PC-3 (cell line): ENCODE measurements around the gene ARHGEF18. TPM values are rescaled to one million over a fixed set of nuclear protein-coding genes. Genes with fewer than 3 reads are reported as not detected.

Experiments used
- ATAC-seq: fragments of 200-7000 bp; cut with Tn5 transposase; 2 replicates; pipeline ENCODE4 v1.9.1; 2020; ENCODE audit warnings: mild to moderate bottlenecking, moderate library complexity
- BruUV-seq: library from RNA; stranded (reverse); fragments of 400-500 nt; replicated peaks from 2 replicates; lab custom pipeline; 2021; lab: Mats Ljungman, UMichigan
- CTCF ChIA-PET: fragments of 300-600 bp; sonication (Branson Sonifier 250); formaldehyde crosslinking; loops from one replicate; lab custom pipeline; 2022; ENCODE audit warnings: antibody characterized with exemption; lab: Charles Lee
- POLR2A ChIA-PET: fragments of 300-600 bp; sonication (Branson Sonifier 250); formaldehyde crosslinking; loops from one replicate; lab custom pipeline; 2022; ENCODE audit warnings: antibody characterized with exemption; ENCODE audit not compliant: unreplicated experiment; lab: Charles Lee
- DNase-seq: peaks from one replicate; pipeline ENCODE4 v3.0.0-alpha.2; 2015
- H2AFZ ChIP-seq: fragments of 300-600 bp; sonication (generic); 2 replicates; pipeline ENCODE4 v1.6.0; 2016; ENCODE audit warnings: antibody characterized with exemption, low read length
- H3F3A ChIP-seq: fragments of 300-600 bp; sonication (generic); one replicate; pipeline ENCODE4 v1.6.0; 2017; ENCODE audit warnings: antibody characterized with exemption, low read length, control low read depth, mild to moderate bottlenecking; ENCODE audit not compliant: unreplicated experiment
- H3K27ac ChIP-seq: fragments of 300-600 bp; sonication (generic); 2 replicates; pipeline ENCODE4 v1.5.1; 2016; ENCODE audit warnings: mild to moderate bottlenecking, low read length
- H3K27me3 ChIP-seq: fragments of 300-600 bp; sonication (generic); 2 replicates; pipeline ENCODE4 v1.6.1; 2016; ENCODE audit warnings: low read length, mixed read lengths
- H3K36me3 ChIP-seq: fragments of 300-600 bp; sonication (generic); 2 replicates; pipeline ENCODE4 v1.6.1; 2016; ENCODE audit warnings: low read depth, mixed run types, low read length, mixed read lengths
- H3K4me1 ChIP-seq: fragments of 300-600 bp; sonication (generic); 2 replicates; pipeline ENCODE4 v1.5.1; 2016; ENCODE audit warnings: low read length; ENCODE audit not compliant: insufficient read depth
- H3K4me2 ChIP-seq: fragments of 300-600 bp; sonication (generic); 2 replicates; pipeline ENCODE4 v1.6.0; 2016; ENCODE audit warnings: low read length
- H3K4me3 ChIP-seq: fragments of 300-600 bp; sonication (generic); 2 replicates; pipeline ENCODE4 v1.5.1; 2016; ENCODE audit warnings: mild to moderate bottlenecking, low read length, mixed read lengths
- H3K79me2 ChIP-seq: fragments of 300-600 bp; sonication (generic); 2 replicates; pipeline ENCODE4 v1.6.1; 2017; ENCODE audit warnings: low read length, mixed read lengths
- H3K9ac ChIP-seq: fragments of 300-600 bp; sonication (generic); 2 replicates; pipeline ENCODE4 v1.6.0; 2016; ENCODE audit warnings: mild to moderate bottlenecking, low read length
- H3K9me2 ChIP-seq: fragments of 300-600 bp; sonication (generic); replicated peaks from 2 replicates; pipeline ENCODE4 v1.6.1; 2016; ENCODE audit warnings: mixed run types, low read length, mixed read lengths
- H3K9me3 ChIP-seq: fragments of 300-600 bp; sonication (generic); 2 replicates; pipeline ENCODE4 v1.6.1; 2016; ENCODE audit warnings: low read length, mixed read lengths
- H4K20me1 ChIP-seq: fragments of 300-600 bp; sonication (generic); 2 replicates; pipeline ENCODE4 v1.6.1; 2016; ENCODE audit warnings: low read length, mixed read lengths
- CTCF ChIP-seq: fragments of 300-600 bp; sonication (generic); conservative IDR thresholded peaks from 2 replicates; pipeline ENCODE4 v1.5.1; 2017; ENCODE audit warnings: antibody characterized with exemption, low read depth, mild to moderate bottlenecking, low read length
- EZH2 ChIP-seq: fragments of 300-600 bp; sonication (generic); IDR thresholded peaks from one replicate; pipeline ENCODE4 v1.6.1; 2017; ENCODE audit warnings: antibody characterized with exemption, mild to moderate bottlenecking, low read length; ENCODE audit not compliant: unreplicated experiment
- EZH2phosphoT487 ChIP-seq: fragments of 300-600 bp; sonication (generic); IDR thresholded peaks from 2 replicates; pipeline ENCODE4 v1.6.1; 2018; ENCODE audit warnings: mild to moderate bottlenecking, antibody characterized with exemption, low read length, borderline replicate concordance
- intact Hi-C: fragments of 100-400 bp; cut with micrococcal nuclease; formaldehyde crosslinking; loops from 2 replicates; pipeline ENCODE4 v1.9.0; 2023
- total RNA-seq: library from RNA; depleted of rRNA; stranded (reverse); fragments of >200 nt; gene quantifications from 2 replicates; pipeline ENCODE4 v1.2.3, GENCODE V29; 2014

Gene ARHGEF18
- total RNA-seq, 1 experiment from 2014 or later: 65.1 TPM

- H2AFZ ChIP-seq: no peak overlapping the region
- 0 out of 2 replicates have a peak, but pooled peaks cover 4% of the 10 kb centered on the region for H3K4me1 ChIP-seq
- H3K27ac ChIP-seq: no peak overlapping the region
- no peaks in the 10 kb centered on the region for H3K9me3 ChIP-seq
- no peaks in the 10 kb centered on the region for H3K79me2 ChIP-seq
- intact Hi-C loops: no loop called here
- H3K4me2 ChIP-seq: no peak overlapping the region
- ChIA-PET CTCF (no interaction called here), POLR2A (no interaction called here)
- ATAC-seq: no peak
- H3K9ac ChIP-seq: no peak overlapping the region
- H3K27me3 ChIP-seq: no peaks in the 10 kb centered on the region
- no peak for TF ChIP-seq CTCF
- no peak for TF ChIP-seq EZH2
- H3K4me3 ChIP-seq: no peak overlapping the region
- no peaks in the 10 kb centered on the region for H3K36me3 ChIP-seq
- no peak for DNase-seq
- no peaks in the 10 kb centered on the region for H4K20me1 ChIP-seq
- H3K9me2 ChIP-seq: no peaks in the 10 kb centered on the region
- BruUV-seq: no TSS peak
- no peaks in the 10 kb centered on the region for H3F3A ChIP-seq
Measured at GRCh38 chr19:7370546-7370945, 21.8 kb downstream of the ARHGEF18 start.

GRCh38 chr19:7371001-7371400 lies 22.3 kb downstream of the ARHGEF18 start:
- Histone ChIP-seq H3K27me3 (no peaks in the 10 kb centered on the region), H3K4me2 (no peak overlapping the region), H3K9me2 (no peaks in the 10 kb centered on the region), H3K79me2 (no peaks in the 10 kb centered on the region), H3K36me3 (no peaks in the 10 kb centered on the region), H3K9ac (no peak overlapping the region), H3K27ac (no peak overlapping the region), H4K20me1 (no peaks in the 10 kb centered on the region), H3F3A (no peaks in the 10 kb centered on the region), H3K4me3 (no peak overlapping the region), H3K9me3 (no peaks in the 10 kb centered on the region), H3K4me1 (peaks cover 7% of the 10 kb centered on the region), H2AFZ (no peak overlapping the region)
- no peak for DNase-seq
- TF ChIP-seq CTCF (no peak), EZH2phosphoT487 (no peak), EZH2 (no peak)
- CTCF ChIA-PET: no interaction called here
- intact Hi-C loops: no loop called here
- POLR2A ChIA-PET: no interaction called here
- no peak for ATAC-seq
- no TSS peak for BruUV-seq

GRCh38 chr19:7372810-7373209 lies 24.1 kb downstream of the ARHGEF18 start:
- H3K4me2 ChIP-seq: no peak overlapping the region
- no peaks in the 10 kb centered on the region for H3K79me2 ChIP-seq
- DNase-seq: no peak
- no TSS peak for BruUV-seq
- no peak overlapping the region for H3K9ac ChIP-seq
- peaks cover 16% of the 10 kb centered on the region for H3K4me1 ChIP-seq
- H3K27ac ChIP-seq: no peak overlapping the region
- H3K9me3 ChIP-seq: no peaks in the 10 kb centered on the region
- TF ChIP-seq CTCF (no peak), EZH2phosphoT487 (no peak), EZH2 (no peak)
- no peak overlapping the region for H2AFZ ChIP-seq
- POLR2A ChIA-PET: no interaction called here
- no peak for ATAC-seq
- H3K36me3 ChIP-seq: no peaks in the 10 kb centered on the region
- no peaks in the 10 kb centered on the region for H3F3A ChIP-seq
- intact Hi-C loops: no loop called here
- CTCF ChIA-PET: no interaction called here
- no peak overlapping the region for H3K4me3 ChIP-seq
- no peaks in the 10 kb centered on the region for H3K9me2 ChIP-seq
- no peaks in the 10 kb centered on the region for H4K20me1 ChIP-seq
- H3K27me3 ChIP-seq: no peaks in the 10 kb centered on the region
